Tibial nerve (tissue), 4 donors: ENCODE data around the gene ENDOV. TPM values are rescaled to one million over a fixed set of nuclear protein-coding genes. Genes with fewer than 3 reads are reported as not detected.

Source experiments
- DNase-seq, 2 donors: peaks; one replicate each; pipeline ENCODE4 v3.0.0-alpha.2; 2019; ENCODE audit warnings: low spot score in 2 of 2
- H3K27ac ChIP-seq, 4 donors: fragments of 200-600 bp; sonication (generic) in 3 of 4; one replicate each; pipeline ENCODE4 v1.5.1; 2017 to 2019; ENCODE audit warnings: mild to moderate bottlenecking in 1 of 4
- H3K27me3 ChIP-seq, 2 donors: fragments of 200-600 bp; sonication (generic) in 1 of 2; one replicate each; pipeline versions ENCODE4 v1.5.1 to v1.6.0; 2017 to 2019
- H3K36me3 ChIP-seq, 3 donors: fragments of 200-600 bp; sonication (generic); one replicate each; pipeline ENCODE4 v1.5.1; 2018 to 2019
- H3K4me1 ChIP-seq, 4 donors: fragments of 200-600 bp; sonication (generic) in 3 of 4; one replicate each; pipeline ENCODE4 v1.5.1; 2017 to 2019
- H3K4me3 ChIP-seq, 4 donors: fragments of 200-600 bp; sonication (generic) in 3 of 4; one replicate each; pipeline ENCODE4 v1.5.1; 2017 to 2019; ENCODE audit warnings: mild to moderate bottlenecking in 1 of 4, moderate library complexity in 1 of 4
- H3K9me3 ChIP-seq, 4 donors: fragments of 200-600 bp; sonication (generic) in 3 of 4; one replicate each; pipeline ENCODE4 v1.5.1; 2017 to 2019
- CTCF ChIP-seq, 5 experiments: fragments of 200-600 bp in 3 of 5; fragments of 450-650 bp in 2 of 5; sonication (generic) in 3 of 5; IDR thresholded peaks; one replicate each; pipeline ENCODE4 v1.5.1; 2016 to 2019; ENCODE audit warnings: antibody characterized with exemption in 5 of 5, mild to moderate bottlenecking in 3 of 5, moderate library complexity in 2 of 5
- EP300 ChIP-seq, 2 donors: sonication (generic); formaldehyde crosslinking; IDR thresholded peaks; one replicate each; pipeline ENCODE4 v1.6.1; 2017; ENCODE audit warnings: antibody characterized with exemption in 2 of 2, mild to moderate bottlenecking in 1 of 2
- POLR2A ChIP-seq, 2 donors: fragments of 450-650 bp; IDR thresholded peaks; one replicate each; pipeline ENCODE4 v1.6.1; 2017; ENCODE audit warnings: antibody characterized with exemption in 2 of 2, mild to moderate bottlenecking in 2 of 2, moderate library complexity in 2 of 2
- WGBS, 2 donors: methylation state at CpG; one replicate each; pipeline ENCODE4 v1.1.5; 2018; 5-methylcytosine and 5-hydroxymethylcytosine counted together
- total RNA-seq, 4 donors: library from RNA; depleted of rRNA; stranded (reverse); fragments of >200 nt; gene quantifications; one replicate each; pipeline ENCODE4 v1.1.0, GENCODE V29; 2016

The ENDOV gene
- total RNA-seq, 4 donors from 2014 or later, result 9.8 to 30.3 (median 16.6) TPM

DNA sequence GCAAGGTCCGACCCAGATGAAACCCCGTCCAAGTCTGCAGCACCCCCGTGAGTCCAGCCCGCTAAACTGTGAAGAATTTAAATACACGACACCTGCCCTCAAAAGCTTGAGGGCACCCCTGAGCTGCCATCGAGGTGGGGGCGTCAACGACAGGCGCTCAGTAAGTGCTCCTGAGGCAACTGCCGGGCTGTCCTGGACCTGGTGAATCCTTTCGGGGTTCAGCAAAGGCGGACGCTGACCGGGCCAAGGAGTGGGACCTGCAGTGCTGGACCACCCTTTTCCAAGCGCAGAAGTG, 512 bp upstream of the ENDOV start:
- Histone ChIP-seq H3K27me3 (no peaks in the 10 kb centered on the region), H3K36me3 (peaks cover 0 to 24% (median 0%) of the 10 kb centered on the region in 3 donors), H3K4me1 (peaks cover 0 to 36% (median 14%) of the 10 kb centered on the region in 4 donors), H3K4me3 (peak overlapping the region; percentile 68 to 90 (median 84)), H3K9me3 (no peaks in the 10 kb centered on the region), H3K27ac (peak overlapping the region in 3 of 4 donors; percentile 91 to 97 (median 97))
- TF ChIP-seq POLR2A (IDR thresholded peaks at IDR 0.05), result no peak
- TF ChIP-seq CTCF (IDR thresholded peaks at IDR 0.05), result no peak
- TF ChIP-seq EP300 (IDR thresholded peaks at IDR 0.05), result no peak
- DNase-seq, result no peak
- 0 to 2% methylated on average over 8 to 15 of the region's 15 CpGs for WGBS, 2 donors

DNA sequence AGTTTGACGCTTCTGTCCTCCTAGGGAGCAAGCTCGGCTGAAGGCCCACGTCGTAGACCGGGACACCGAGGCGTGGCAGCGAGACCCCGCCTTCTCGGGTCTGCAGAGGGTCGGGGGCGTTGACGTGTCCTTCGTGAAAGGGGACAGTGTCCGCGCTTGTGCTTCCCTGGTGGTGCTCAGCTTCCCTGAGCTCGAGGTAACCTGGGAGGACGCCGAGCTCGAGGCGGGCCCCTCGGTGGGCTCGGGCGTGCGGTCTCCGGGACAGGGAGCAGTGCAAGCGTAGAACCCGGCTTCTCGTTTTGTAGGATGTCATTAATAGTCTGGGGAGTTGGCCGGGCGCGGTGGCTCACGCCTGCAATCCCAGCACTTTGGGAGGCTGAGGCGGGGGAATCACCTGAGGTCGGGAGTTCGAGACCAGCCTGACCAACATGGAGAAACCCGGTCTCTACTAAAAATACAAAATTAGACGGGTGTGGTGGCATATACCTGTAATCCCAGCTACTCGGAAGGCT, 715 bp downstream of the ENDOV start:
- TF ChIP-seq POLR2A (IDR thresholded peaks at IDR 0.05) (no peak), CTCF (IDR thresholded peaks at IDR 0.05) (no peak), EP300 (IDR thresholded peaks at IDR 0.05) (no peak)
- Histone ChIP-seq H3K4me3 (peak overlapping the region; percentile 68 to 90 (median 84)), H3K27ac (peak overlapping the region; percentile 91 to 97 (median 94)), H3K36me3 (peaks cover 0 to 36% (median 0%) of the 10 kb centered on the region in 3 donors), H3K27me3 (no peaks in the 10 kb centered on the region), H3K4me1 (peaks cover 0 to 36% (median 14%) of the 10 kb centered on the region in 4 donors), H3K9me3 (no peaks in the 10 kb centered on the region)
- 9 to 24% methylated on average over 15 to 38 of the region's 39 CpGs for WGBS, 2 donors
- DNase-seq, result no peak

DNA sequence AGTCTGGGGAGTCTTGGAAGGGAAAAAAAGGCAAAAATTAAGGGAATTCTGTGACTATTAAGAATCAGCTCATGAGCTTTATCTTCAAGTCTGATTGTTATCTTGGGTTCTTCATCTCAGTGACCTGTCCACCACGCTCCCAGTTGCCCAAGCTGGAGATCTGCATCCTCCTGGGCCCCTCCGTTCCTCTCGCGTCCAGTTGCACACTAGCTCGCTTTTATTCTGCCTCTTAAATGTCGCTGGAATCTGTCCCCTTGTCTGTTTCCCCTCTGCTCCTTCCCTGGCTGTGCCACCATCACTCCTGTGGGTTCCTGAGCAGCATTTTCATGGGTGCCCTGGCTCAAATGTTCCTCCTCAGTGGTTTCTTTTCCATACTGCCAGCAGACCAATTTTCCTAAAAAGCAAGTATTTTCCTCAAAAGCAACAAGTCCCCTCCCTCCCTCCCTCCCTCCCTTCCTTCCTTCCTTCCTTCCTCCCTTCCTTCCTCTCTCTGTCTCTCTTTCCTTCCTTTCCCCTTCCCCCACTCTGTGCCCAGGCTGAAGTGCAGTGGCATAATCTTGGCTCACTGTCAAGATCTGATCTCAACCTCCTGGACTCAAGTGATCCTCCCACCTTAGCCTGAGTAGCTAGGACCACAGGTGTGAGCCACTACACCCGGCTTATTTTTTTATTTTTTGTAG, 1.4 kb downstream of the ENDOV start:
- 81 to 88% methylated on average over 7 of the region's 7 CpGs for WGBS, 2 donors
- Histone ChIP-seq H3K27ac (no peak overlapping the region), H3K36me3 (peaks cover 0 to 39% (median 0%) of the 10 kb centered on the region in 3 donors), H3K9me3 (no peaks in the 10 kb centered on the region), H3K4me3 (peak overlapping the region in 2 of 4 donors; percentile 82 to 86), H3K4me1 (peaks cover 0 to 36% (median 14%) of the 10 kb centered on the region in 4 donors), H3K27me3 (no peaks in the 10 kb centered on the region)
- TF ChIP-seq CTCF (IDR thresholded peaks at IDR 0.05), result no peak
- DNase-seq, result no peak

GRCh38 chr17:80416940-80417293, 1.9 kb downstream of the ENDOV start:
- DNase-seq, result no peak
- H3K36me3 ChIP-seq, result peaks cover 0 to 39% (median 0%) of the 10 kb centered on the region in 3 donors
- H3K4me3 ChIP-seq, result no peak overlapping the region
- H3K27ac ChIP-seq, result no peak overlapping the region
- H3K27me3 ChIP-seq, result no peaks in the 10 kb centered on the region
- 72 to 81% methylated on average over 6 of the region's 6 CpGs for WGBS, 2 donors
- peaks cover 0 to 36% (median 14%) of the 10 kb centered on the region in 4 donors for H3K4me1 ChIP-seq
- no peaks in the 10 kb centered on the region for H3K9me3 ChIP-seq
- TF ChIP-seq EP300 (IDR thresholded peaks at IDR 0.05) (no peak), CTCF (IDR thresholded peaks at IDR 0.05) (no peak), POLR2A (IDR thresholded peaks at IDR 0.05) (no peak)

DNA sequence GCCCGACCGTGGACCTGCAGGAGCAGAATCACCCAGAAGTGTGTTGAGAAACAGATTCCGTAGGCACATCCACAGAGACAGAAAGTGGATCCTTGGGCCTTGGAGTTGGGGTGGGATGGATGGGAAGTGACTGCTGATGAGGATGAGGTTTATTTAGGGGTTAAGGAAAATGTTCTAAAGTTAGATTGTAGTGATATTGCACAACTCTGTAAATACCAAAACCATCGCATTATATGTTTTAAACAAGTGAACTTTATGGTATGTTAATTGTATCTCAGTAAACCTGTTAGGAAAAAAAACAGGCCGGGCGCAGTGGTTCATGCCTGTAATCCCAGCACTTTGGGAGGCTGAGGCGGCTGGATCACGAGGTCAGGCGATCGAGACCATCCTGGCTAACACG, 3.6 kb downstream of the ENDOV start:
- Histone ChIP-seq H3K27me3 (no peaks in the 10 kb centered on the region), H3K27ac (no peak overlapping the region), H3K36me3 (peaks cover 0 to 44% (median 0%) of the 10 kb centered on the region in 3 donors), H3K4me1 (peaks cover 0 to 34% (median 14%) of the 10 kb centered on the region in 4 donors), H3K4me3 (no peak overlapping the region), H3K9me3 (no peaks in the 10 kb centered on the region)
- WGBS, 2 donors, result 92 to 96% methylated on average over 11 of the region's 11 CpGs
- TF ChIP-seq EP300 (IDR thresholded peaks at IDR 0.05), result no peak
- DNase-seq, result no peak
